HepG2 (cell line): ENCODE measurements around the gene MS4A10. TPM values are rescaled to one million over a fixed set of nuclear protein-coding genes. Genes with fewer than 3 reads are reported as not detected.

Experiments used
- CAMTA2 ChIP-seq: sonication (generic); formaldehyde crosslinking; IDR thresholded peaks from 2 replicates; pipeline ENCODE4 v1.4.0; 2020; ENCODE audit warnings: mild to moderate bottlenecking, missing genetic modification reagents, borderline replicate concordance
- PRMT3 ChIP-seq: sonication (generic); formaldehyde crosslinking; IDR thresholded peaks from 2 replicates; pipeline ENCODE4 v1.8.1; 2022; ENCODE audit warnings: low read depth, mild to moderate bottlenecking, moderate library complexity, missing genetic modification reagents, borderline replicate concordance
- SIX1 ChIP-seq: sonication (generic); formaldehyde crosslinking; IDR thresholded peaks from 2 replicates; pipeline ENCODE4 v1.4.0; 2020; ENCODE audit warnings: missing genetic modification reagents, borderline replicate concordance
- SRY ChIP-seq: sonication (generic); formaldehyde crosslinking; IDR thresholded peaks from 2 replicates; pipeline ENCODE4 v1.8.0; 2022; ENCODE audit warnings: mild to moderate bottlenecking, missing genetic modification reagents
- TCF7 ChIP-seq: sonication (generic); IDR thresholded peaks from 2 replicates; pipeline ENCODE4 v1.6.1; 2016; ENCODE audit warnings: antibody characterized with exemption, low read depth
- ZMYM3 ChIP-seq: sonication (generic); formaldehyde crosslinking; IDR thresholded peaks from 2 replicates; pipeline ENCODE4 v1.5.1; 2020; ENCODE audit warnings: mild to moderate bottlenecking, missing genetic modification reagents
- ZNF180 ChIP-seq: sonication (generic); formaldehyde crosslinking; IDR thresholded peaks from 2 replicates; pipeline ENCODE4 v1.4.0; 2020; ENCODE audit warnings: low read depth, missing genetic modification reagents, borderline replicate concordance
- ZNF205 ChIP-seq: IDR thresholded peaks from 2 replicates; pipeline ENCODE4 v1.6.1; 2018; ENCODE audit warnings: missing biosample characterization, missing genetic modification reagents
- ZNF235 ChIP-seq: sonication (generic); formaldehyde crosslinking; IDR thresholded peaks from 2 replicates; pipeline ENCODE4 v1.8.1; 2023; ENCODE audit warnings: mild to moderate bottlenecking, missing genetic modification reagents, borderline replicate concordance
- ZNF333 ChIP-seq: sonication (generic); formaldehyde crosslinking; IDR thresholded peaks from 2 replicates; pipeline ENCODE4 v1.4.0; 2020; ENCODE audit warnings: mild to moderate bottlenecking, missing genetic modification reagents, borderline replicate concordance
- ZNF552 ChIP-seq: sonication (generic); formaldehyde crosslinking; IDR thresholded peaks from 2 replicates; pipeline ENCODE4 v1.9.0; 2022; ENCODE audit warnings: missing genetic modification reagents, mild to moderate bottlenecking, borderline replicate concordance
- ZNF619 ChIP-seq: sonication (generic); formaldehyde crosslinking; IDR thresholded peaks from 2 replicates; pipeline ENCODE4 v1.4.0; 2020; ENCODE audit warnings: mild to moderate bottlenecking, missing genetic modification reagents
- ZNF629 ChIP-seq: sonication (generic); formaldehyde crosslinking; conservative IDR thresholded peaks from 2 replicates; pipeline ENCODE4 v1.5.0; 2020; ENCODE audit warnings: missing genetic modification reagents
- polyA plus RNA-seq, 8 experiments: library from polyadenylated mRNA; depleted of rRNA in 3 of 8; stranded (reverse) in 7 of 8; unstranded in 1 of 8; fragments of >200 nt; fragmentation: Illumina TruSeq in 4 of 8; extraction: Trizol in 4 of 8; gene quantifications; 2 replicates each; pipeline versions ENCODE4 v1.2.1 to v1.2.3, GENCODE V29; 2011 to 2016; ENCODE audit warnings: low read depth in 4 of 8, missing spikeins in 1 of 8, mixed read lengths in 1 of 8; ENCODE audit not compliant: insufficient read depth in 1 of 8
- total RNA-seq, 5 experiments: library from RNA; depleted of rRNA; stranded (reverse); fragments of >200 nt; fragmentation: Illumina TruSeq; extraction: Trizol; gene quantifications; 2 replicates each; pipeline ENCODE4 v1.2.3, GENCODE V29; 2016; ENCODE audit warnings: low read depth in 1 of 5
- TF ChIP-seq, protein P1 (sequence below): sonication (generic); formaldehyde crosslinking; IDR thresholded peaks from 2 replicates; pipeline ENCODE4 v1.4.0; 2020; ENCODE audit warnings: missing genetic modification reagents
- TF ChIP-seq, protein P2 (sequence below): sonication (generic); formaldehyde crosslinking; IDR thresholded peaks from 2 replicates; pipeline ENCODE4 v1.4.0; 2020; ENCODE audit warnings: missing genetic modification reagents
- TF ChIP-seq, protein P3 (sequence below): sonication (generic); formaldehyde crosslinking; IDR thresholded peaks from 2 replicates; pipeline ENCODE4 v1.5.0; 2020; ENCODE audit warnings: missing genetic modification reagents
- TF ChIP-seq, protein P4 (sequence below): sonication (generic); formaldehyde crosslinking; IDR thresholded peaks from 2 replicates; pipeline ENCODE4 v1.8.1; 2023; ENCODE audit warnings: mild to moderate bottlenecking, moderate library complexity, missing genetic modification reagents
- TF ChIP-seq, protein P5 (sequence below): sonication (generic); formaldehyde crosslinking; conservative IDR thresholded peaks from 2 replicates; pipeline ENCODE4 v1.8.1; 2023; ENCODE audit warnings: missing genetic modification reagents

MS4A10 gene
- total and polyA plus RNA-seq, 2 of the 13 experiments (the other 11 are each of a cell fraction or from before 2014, with no cell fraction given) = not detected

DNA sequence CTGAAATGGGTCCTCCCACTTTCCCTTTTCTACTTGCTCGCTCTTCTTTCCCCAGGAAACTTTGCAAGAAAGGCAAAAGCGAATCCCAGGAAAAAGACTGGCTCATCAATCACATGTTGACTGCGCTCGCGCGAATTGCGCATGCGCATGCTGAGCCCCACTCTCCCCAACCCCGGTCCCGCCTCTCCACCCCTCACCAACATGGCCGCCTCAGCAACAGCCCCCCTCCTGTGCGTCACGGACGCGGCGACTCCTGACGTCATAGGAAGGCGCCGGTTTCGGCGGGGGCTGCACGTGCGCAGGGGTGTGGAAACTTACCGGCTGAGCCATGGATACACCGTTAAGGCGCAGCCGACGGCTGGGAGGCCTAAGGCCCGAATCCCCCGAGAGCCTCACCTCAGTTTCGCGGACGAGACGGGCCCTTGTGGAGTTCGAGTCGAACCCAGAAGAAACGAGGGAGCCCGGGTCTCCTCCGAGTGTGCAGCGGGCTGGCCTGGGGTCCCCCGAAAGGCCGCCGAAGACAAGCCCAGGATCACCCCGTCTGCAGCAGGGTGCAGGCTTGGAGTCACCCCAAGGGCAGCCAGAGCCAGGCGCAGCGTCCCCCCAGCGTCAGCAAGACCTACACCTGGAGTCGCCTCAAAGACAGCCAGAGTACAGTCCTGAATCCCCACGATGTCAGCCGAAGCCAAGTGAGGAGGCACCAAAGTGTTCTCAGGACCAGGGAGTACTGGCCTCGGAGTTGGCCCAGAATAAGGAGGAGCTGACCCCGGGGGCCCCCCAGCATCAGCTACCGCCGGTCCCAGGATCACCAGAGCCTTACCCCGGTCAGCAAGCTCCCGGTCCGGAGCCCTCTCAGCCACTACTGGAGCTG, 56.9 kb downstream of the MS4A10 start, which contains the start of gene CCDC86 (continued):
- TF ChIP-seq, protein P1, sequence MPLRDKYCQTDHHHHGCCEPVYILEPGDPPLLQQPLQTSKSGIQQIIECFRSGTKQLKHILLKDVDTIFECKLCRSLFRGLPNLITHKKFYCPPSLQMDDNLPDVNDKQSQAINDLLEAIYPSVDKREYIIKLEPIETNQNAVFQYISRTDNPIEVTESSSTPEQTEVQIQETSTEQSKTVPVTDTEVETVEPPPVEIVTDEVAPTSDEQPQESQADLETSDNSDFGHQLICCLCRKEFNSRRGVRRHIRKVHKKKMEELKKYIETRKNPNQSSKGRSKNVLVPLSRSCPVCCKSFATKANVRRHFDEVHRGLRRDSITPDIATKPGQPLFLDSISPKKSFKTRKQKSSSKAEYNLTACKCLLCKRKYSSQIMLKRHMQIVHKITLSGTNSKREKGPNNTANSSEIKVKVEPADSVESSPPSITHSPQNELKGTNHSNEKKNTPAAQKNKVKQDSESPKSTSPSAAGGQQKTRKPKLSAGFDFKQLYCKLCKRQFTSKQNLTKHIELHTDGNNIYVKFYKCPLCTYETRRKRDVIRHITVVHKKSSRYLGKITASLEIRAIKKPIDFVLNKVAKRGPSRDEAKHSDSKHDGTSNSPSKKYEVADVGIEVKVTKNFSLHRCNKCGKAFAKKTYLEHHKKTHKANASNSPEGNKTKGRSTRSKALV (CRISPR knock-in tag) = peak; percentile 25
- TF ChIP-seq SIX1 (CRISPR knock-in tag) = no peak
- TF ChIP-seq ZNF619 (CRISPR knock-in tag) = 0 out of 2 replicates have a peak, but pooled peaks have one; percentile 27
- TF ChIP-seq ZNF180 (CRISPR knock-in tag) = no peak
- no peak; the same call in 1 of the 2 replicates for TF ChIP-seq ZNF333
- TF ChIP-seq ZNF205 (CRISPR knock-in tag) = no peak
- TF ChIP-seq ZMYM3 = peak; percentile 65; the same call in 1 of the 2 replicates
- TF ChIP-seq PRMT3 (CRISPR knock-in tag) = no peak
- no peak for TF ChIP-seq TCF7
- no peak; the same call in 1 of the 2 replicates for TF ChIP-seq CAMTA2 (CRISPR knock-in tag)
- TF ChIP-seq ZNF629 = 0 out of 2 replicates have a peak, but pooled peaks have one; percentile 13
- TF ChIP-seq, protein P2, sequence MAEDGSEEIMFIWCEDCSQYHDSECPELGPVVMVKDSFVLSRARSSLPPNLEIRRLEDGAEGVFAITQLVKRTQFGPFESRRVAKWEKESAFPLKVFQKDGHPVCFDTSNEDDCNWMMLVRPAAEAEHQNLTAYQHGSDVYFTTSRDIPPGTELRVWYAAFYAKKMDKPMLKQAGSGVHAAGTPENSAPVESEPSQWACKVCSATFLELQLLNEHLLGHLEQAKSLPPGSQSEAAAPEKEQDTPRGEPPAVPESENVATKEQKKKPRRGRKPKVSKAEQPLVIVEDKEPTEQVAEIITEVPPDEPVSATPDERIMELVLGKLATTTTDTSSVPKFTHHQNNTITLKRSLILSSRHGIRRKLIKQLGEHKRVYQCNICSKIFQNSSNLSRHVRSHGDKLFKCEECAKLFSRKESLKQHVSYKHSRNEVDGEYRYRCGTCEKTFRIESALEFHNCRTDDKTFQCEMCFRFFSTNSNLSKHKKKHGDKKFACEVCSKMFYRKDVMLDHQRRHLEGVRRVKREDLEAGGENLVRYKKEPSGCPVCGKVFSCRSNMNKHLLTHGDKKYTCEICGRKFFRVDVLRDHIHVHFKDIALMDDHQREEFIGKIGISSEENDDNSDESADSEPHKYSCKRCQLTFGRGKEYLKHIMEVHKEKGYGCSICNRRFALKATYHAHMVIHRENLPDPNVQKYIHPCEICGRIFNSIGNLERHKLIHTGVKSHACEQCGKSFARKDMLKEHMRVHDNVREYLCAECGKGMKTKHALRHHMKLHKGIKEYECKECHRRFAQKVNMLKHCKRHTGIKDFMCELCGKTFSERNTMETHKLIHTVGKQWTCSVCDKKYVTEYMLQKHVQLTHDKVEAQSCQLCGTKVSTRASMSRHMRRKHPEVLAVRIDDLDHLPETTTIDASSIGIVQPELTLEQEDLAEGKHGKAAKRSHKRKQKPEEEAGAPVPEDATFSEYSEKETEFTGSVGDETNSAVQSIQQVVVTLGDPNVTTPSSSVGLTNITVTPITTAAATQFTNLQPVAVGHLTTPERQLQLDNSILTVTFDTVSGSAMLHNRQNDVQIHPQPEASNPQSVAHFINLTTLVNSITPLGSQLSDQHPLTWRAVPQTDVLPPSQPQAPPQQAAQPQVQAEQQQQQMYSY (CRISPR knock-in tag) = 0 out of 2 replicates have a peak, but pooled peaks have one; percentile 25
- peak; percentile 83; the same call in 1 of the 2 replicates for TF ChIP-seq SRY (CRISPR knock-in tag)
- TF ChIP-seq, protein P3, sequence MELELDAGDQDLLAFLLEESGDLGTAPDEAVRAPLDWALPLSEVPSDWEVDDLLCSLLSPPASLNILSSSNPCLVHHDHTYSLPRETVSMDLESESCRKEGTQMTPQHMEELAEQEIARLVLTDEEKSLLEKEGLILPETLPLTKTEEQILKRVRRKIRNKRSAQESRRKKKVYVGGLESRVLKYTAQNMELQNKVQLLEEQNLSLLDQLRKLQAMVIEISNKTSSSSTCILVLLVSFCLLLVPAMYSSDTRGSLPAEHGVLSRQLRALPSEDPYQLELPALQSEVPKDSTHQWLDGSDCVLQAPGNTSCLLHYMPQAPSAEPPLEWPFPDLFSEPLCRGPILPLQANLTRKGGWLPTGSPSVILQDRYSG (CRISPR knock-in tag) = 0 out of 2 replicates have a peak, but pooled peaks have one; percentile 23
- peak; percentile 65; the same call in 1 of the 2 replicates for TF ChIP-seq ZNF235 (CRISPR knock-in tag)
- TF ChIP-seq ZNF552 (CRISPR knock-in tag) = peak; percentile 80; the same call in 1 of the 2 replicates
- TF ChIP-seq, protein P4, sequence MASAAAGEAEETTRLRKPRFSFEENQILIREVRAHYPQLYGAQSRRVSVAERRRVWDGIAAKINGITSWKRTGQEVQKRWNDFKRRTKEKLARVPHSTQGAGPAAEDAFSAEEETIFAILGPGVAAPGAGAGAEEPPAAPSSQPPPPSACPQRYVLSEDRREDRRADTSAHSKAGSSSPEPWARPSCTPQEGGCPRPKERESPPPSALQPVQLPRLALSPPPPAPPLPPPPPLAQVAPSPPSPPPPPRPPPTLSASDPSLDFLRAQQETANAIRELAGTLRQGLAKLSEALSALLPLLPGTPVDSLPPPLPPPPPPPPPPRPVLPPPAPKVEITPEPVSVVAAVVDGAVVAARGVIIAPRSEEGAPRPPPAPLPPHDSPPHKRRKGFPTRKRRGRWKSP (CRISPR knock-in tag) = peak; percentile 57; the same call in 1 of the 2 replicates
- TF ChIP-seq, protein P5, sequence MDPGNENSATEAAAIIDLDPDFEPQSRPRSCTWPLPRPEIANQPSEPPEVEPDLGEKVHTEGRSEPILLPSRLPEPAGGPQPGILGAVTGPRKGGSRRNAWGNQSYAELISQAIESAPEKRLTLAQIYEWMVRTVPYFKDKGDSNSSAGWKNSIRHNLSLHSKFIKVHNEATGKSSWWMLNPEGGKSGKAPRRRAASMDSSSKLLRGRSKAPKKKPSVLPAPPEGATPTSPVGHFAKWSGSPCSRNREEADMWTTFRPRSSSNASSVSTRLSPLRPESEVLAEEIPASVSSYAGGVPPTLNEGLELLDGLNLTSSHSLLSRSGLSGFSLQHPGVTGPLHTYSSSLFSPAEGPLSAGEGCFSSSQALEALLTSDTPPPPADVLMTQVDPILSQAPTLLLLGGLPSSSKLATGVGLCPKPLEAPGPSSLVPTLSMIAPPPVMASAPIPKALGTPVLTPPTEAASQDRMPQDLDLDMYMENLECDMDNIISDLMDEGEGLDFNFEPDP = no peak
